ENCODE results near the gene MRPS18A.

The MRPS18A gene

GRCh38 chr6:43695967-43696291 lies 8.3 kb upstream of the MRPS18A start:
- DNase-seq: no peak

GRCh38 chr6:43695215-43695966 lies 7.8 kb upstream of the MRPS18A start:
- DNase-seq: no peak

- DNase-seq: no peak
Measured at GRCh38 chr6:43689421-43689820, 1.8 kb upstream of the MRPS18A start.

- no peak for DNase-seq
Measured at GRCh38 chr6:43687079-43687436, 533 bp downstream of the MRPS18A start.

- DNase-seq: no peak
Measured at GRCh38 chr6:43683708-43684455, 3.7 kb downstream of the MRPS18A start.

- no peak for DNase-seq
Measured at GRCh38 chr6:43682724-43683429, 4.7 kb downstream of the MRPS18A start.

GRCh38 chr6:43681303-43681702 lies 6.3 kb downstream of the MRPS18A start:
- no peak for DNase-seq

GRCh38 chr6:43680308-43681200 lies 7.0 kb downstream of the MRPS18A start:
- DNase-seq: no peak

GRCh38 chr6:43679057-43679456 lies 8.5 kb downstream of the MRPS18A start:
- DNase-seq: no peak

GRCh38 chr6:43678341-43678740 lies 9.2 kb downstream of the MRPS18A start:
- no peak for DNase-seq

GRCh38 chr6:43677759-43678158 lies 9.8 kb downstream of the MRPS18A start:
- no peak for DNase-seq

GRCh38 chr6:43676962-43677606 lies 10.5 kb downstream of the MRPS18A start:
- no peak for DNase-seq

GRCh38 chr6:43674921-43675320 lies 12.7 kb downstream of the MRPS18A start:
- DNase-seq: no peak

- DNase-seq: no peak
Measured at GRCh38 chr6:43674291-43674690, 13.3 kb downstream of the MRPS18A start.

- no peak for DNase-seq
Measured at GRCh38 chr6:43673444-43674084, 14.0 kb downstream of the MRPS18A start.

GRCh38 chr6:43671801-43672690 lies 15.5 kb downstream of the MRPS18A start:
- DNase-seq: no peak

- DNase-seq: no peak
Measured at GRCh38 chr6:43671011-43671800, 16.4 kb downstream of the MRPS18A start.

GRCh38 chr6:43670623-43670986 lies 17.0 kb downstream of the MRPS18A start:
- DNase-seq: no peak

GRCh38 chr6:43669922-43670622 lies 17.5 kb downstream of the MRPS18A start:
- no peak for DNase-seq
